Neural progenitor cell (in vitro differentiated cells): ENCODE results near the gene DOCK4.

Experiments used
- CTCF ChIP-seq: fragments of 200-600 bp; sonication (generic); IDR thresholded peaks from 2 replicates; pipeline ENCODE4 v1.5.1; 2017; ENCODE audit warnings: antibody characterized with exemption, mild to moderate bottlenecking
- EZH2 ChIP-seq: fragments of 200-600 bp; sonication (generic); IDR thresholded peaks from 2 replicates; pipeline ENCODE4 v1.6.1; 2017; ENCODE audit warnings: antibody characterized with exemption, mild to moderate bottlenecking, moderate library complexity

GRCh38 chr7:112080441-112080840 is 125.8 kb downstream of the DOCK4 start:
- no peak for TF ChIP-seq CTCF
- TF ChIP-seq EZH2 = no peak
